Retinal pigment epithelial cell (primary cell): ENCODE measurements around the gene TOR4A.

Source experiments
- DNase-seq: peaks from one replicate; pipeline ENCODE4 v3.0.0-alpha.2; 2010; ENCODE audit warnings: low read depth
- H3K4me3 ChIP-seq: 2 replicates; pipeline ENCODE4 v1.5.1; 2011; ENCODE audit warnings: mild to moderate bottlenecking, low read length, control low read depth, moderate library complexity
- TF ChIP-seq, protein P1 (sequence below): conservative IDR thresholded peaks from 2 replicates; pipeline ENCODE4 v1.5.1; 2011; ENCODE audit warnings: low read depth, low read length, control low read depth, inconsistent platforms

The TOR4A gene

DNA sequence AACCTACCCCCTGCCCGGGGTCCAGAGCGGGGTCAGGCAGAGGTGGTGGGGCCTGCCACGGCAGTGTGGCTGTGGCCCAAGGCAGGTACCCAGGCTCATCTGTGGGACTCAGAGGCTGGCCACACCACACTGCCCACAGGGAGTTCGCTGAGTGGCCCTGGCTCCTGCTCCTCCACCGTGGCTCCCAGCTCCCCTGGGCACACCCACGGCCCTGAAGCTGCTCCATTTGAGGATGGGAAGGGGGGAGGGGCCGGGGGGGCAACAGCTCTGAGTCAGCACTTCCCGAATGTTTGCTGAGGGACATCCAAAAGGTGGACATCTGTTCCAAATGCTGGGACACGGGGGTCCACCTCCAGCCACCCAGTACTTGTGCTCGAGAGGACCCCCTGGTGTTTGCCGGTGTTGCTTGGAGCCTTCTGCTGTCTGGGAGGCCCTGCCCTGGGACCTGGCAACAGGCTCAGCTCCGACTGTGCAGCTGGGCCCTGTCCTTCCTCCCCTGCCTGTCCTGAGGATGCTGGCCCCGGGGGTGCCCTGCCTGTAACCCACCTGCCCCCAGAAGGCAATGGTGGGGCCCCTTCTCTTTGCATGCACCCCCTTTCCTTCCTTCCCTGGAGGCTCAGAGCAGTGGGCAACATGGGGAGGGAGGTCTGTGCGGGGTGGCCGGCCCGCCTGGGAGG lies 27.0 kb downstream of the TOR4A start:
- DNase-seq: no peak
- no peak overlapping the region for H3K4me3 ChIP-seq
- TF ChIP-seq, protein P1, sequence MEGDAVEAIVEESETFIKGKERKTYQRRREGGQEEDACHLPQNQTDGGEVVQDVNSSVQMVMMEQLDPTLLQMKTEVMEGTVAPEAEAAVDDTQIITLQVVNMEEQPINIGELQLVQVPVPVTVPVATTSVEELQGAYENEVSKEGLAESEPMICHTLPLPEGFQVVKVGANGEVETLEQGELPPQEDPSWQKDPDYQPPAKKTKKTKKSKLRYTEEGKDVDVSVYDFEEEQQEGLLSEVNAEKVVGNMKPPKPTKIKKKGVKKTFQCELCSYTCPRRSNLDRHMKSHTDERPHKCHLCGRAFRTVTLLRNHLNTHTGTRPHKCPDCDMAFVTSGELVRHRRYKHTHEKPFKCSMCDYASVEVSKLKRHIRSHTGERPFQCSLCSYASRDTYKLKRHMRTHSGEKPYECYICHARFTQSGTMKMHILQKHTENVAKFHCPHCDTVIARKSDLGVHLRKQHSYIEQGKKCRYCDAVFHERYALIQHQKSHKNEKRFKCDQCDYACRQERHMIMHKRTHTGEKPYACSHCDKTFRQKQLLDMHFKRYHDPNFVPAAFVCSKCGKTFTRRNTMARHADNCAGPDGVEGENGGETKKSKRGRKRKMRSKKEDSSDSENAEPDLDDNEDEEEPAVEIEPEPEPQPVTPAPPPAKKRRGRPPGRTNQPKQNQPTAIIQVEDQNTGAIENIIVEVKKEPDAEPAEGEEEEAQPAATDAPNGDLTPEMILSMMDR: peak; percentile 31

DNA sequence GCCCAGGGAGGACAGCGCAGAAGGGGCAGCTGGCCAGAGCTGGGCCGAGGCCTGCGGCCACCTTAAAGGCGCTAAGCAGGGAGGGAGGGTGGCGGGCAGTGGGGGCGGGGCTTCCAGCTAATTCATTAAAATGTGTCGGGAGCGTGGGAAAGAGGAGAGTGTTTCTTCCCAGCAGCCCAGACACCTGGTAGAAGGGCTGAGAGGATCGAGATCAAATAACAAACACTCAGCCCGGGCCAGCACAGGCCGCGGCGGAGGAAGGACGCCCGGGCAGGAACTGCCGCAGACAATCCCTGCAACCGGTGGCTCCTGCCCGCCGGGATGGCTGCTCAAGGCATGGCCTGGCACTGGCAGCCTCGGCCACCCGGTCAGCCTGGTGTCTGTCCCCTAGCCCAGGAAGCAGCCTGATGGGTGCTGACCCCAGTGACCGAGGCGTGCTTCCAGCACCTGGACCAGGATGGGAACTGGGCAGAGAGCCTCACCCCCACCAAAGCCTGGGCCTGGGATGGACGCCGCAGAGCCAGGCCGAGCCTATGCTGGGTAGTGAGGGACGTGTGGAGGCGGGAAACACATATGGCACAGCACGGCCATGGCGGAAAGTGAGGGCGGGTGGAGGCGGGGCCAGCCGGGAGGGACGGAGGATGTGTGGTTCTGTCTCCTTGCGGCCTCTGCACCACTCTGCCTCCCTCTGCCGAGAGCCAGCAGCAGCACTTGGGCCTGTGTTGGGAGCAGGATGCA lies 27.7 kb downstream of the TOR4A start:
- DNase-seq: peak; percentile 27
- no peak overlapping the region for H3K4me3 ChIP-seq
- TF ChIP-seq, protein P1: no peak

DNA sequence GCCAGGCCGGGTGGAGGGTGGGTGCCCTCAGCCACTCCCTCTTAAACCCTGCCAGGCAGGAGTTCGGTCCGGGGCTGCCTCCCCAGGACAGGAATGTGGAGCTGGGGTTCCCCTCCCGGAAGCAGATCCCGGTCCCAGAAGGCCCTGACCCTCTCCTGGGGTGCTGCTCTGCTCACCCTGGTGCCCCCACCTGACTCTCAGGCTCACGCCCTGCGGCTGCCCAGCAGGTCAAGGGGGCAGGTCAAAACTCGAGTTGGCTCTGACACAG lies 28.2 kb downstream of the TOR4A start:
- H3K4me3 ChIP-seq: no peak overlapping the region
- TF ChIP-seq, protein P1: no peak
- DNase-seq: no peak

DNA sequence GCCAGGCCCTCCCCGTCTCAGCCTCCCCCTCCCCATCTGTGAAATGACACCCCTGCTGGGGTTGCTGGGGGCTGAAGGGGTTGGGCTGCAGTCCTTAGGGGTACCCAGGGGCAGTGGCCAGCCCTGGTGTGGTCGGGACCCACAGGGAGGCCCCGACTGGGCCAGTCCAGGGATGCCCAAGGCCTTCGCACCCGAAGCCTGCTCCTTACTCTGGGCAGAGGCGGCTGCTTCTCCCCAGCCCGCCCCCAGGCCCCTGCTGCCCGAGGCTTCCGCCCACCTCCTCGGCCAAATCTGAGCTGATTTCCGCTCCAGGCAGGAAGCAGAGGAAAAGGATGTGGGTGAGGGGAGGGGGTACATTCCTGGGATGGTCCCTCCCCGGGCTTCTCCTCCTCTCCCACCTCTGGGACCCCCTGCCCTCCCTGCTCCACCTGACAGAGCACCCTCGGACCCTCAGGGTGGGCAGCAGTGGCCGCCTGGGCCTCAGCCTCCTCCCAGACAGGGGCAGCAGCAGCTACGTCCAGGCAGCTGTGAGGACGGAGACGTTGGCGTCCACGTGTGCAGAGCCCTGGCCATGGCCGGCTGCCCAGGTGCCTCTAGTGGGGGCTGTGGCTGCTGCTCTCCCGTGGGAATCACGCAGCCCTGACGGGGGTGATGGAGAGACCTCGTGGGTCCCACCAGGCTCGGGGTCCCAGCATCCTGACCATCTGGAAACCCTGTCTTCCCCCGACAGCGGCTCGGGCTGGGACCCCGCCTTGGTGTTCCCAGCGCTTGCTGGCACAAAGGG lies 28.7 kb downstream of the TOR4A start:
- no peak for DNase-seq
- TF ChIP-seq, protein P1: no peak
- no peak overlapping the region for H3K4me3 ChIP-seq

DNA sequence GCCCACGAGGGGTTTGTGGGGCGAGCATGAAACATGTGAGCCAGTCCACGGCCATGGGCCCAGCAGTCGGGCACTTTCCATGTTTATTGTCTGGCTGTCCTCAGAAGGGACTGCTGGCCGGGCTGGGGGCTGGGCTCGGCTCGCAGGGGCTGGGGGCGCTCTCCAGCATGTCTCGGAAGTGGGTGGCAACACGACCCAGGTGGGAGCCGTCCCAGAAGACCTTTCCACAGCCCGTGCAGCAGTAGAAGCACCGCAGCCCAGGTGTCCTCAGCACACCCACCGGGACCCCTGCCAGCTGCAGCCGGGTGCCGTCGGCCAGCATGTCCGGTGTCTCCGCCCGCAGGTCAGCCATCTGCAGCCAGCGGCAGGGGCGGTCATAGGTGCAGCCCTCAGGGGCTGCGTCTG lies 29.3 kb downstream of the TOR4A start:
- no peak overlapping the region for H3K4me3 ChIP-seq
- TF ChIP-seq, protein P1: no peak
- DNase-seq: no peak

DNA sequence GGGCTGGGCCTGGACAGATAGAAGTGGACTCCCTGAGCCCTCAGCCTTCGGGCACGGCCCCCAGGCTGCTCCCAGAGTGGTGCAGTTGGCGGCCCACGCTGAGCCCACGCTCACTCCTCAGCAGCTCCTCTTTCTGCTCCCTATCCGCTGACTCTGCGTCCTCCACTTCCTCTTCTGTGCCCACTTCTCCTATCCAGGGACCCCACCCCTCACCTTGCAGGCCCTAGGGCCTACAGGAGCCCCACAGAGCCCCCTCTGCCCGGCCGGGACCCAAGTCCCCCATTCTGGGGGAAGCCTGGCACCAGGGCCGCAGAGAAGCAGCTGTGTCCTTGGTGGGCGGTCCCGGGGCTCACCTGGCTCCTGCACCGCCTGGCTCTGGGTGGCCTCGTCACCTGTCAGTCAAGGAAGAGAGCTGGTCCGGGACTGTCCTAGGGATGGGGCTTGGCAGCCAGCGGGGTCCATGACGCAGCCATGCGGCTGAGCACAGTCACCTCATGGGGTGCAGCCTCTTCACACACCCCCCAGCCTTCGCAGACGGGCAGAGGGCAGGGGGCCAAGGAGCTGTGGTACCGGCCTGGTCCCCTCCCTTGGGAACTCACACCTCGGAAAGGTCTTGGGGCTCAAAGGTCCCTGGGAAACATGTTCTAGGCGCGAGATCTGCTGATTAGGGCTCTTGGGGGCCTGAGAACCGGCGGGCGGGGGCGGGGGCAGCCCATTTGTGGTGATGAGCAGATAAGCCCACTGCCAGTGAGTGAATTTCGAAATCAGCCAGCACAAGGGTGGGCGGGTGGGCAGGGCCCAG lies 29.9 kb downstream of the TOR4A start:
- DNase-seq: no peak
- no peak overlapping the region for H3K4me3 ChIP-seq
- TF ChIP-seq, protein P1: no peak
